GM18870 (cell line): ENCODE results near the gene FOXO1.

ENCODE experiments used
- ATAC-seq: cut with Tn5 transposase; IDR thresholded peaks from one replicate; pipeline ENCODE4 v1.9.1; 2021; ENCODE audit warnings: moderate library complexity; ENCODE audit not compliant: unreplicated experiment

FOXO1 gene

DNA sequence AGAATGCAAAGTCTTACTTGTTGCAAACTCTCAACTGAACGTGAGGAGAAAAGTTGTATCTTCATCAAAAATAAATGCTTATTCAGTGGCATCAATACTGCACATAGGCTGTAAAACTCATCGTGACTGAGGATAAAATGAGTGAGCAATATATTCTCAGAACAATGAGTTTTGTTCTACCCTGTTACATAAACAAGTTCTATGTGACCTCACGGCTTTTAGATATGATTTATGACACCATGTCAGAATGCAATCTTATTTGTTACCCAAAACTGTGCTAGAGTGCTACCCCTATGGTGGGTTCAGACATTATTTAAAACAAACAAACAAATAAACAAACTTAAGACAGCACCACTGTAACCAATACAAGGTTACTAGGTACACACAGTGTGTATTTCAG, 55.4 kb downstream of the FOXO1 start:
- no peak for ATAC-seq

DNA sequence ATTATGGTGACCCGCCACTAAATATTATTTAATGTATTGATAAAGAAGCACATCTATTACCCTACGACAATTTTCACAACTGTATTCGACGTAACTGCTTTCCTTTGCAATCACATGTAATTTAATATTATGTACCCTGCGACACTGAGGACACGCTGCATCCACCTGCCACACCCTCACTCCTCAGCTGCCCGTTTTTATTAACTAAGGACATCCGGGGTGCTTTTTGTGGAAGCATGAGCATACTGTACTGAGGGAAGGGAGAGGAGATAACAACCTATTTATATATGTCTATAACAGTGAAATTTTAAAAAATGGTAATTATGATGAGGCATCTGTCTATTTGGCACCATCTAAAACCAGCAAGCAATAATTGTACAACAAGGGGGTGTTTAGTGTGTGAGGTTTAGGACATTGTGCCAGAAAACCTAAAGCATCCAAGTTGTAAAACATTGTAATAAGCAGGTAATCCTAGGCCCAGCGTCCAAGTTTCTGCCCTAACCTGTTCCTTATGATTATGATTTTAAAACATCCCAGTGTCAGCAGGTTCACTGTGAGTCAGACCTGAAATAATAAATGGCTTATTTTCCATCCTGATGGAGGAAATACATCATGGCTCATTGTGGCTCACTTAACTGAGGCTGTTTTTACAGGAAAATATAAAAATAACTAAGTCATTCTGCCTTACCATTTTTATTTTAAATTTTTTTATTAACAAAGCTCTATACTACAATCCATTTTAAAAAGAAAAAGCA, 56.3 kb downstream of the FOXO1 start:
- no peak for ATAC-seq

- ATAC-seq: no peak
These were observed 58.1 kb downstream of the FOXO1 start for GRCh38 chr13:40608308-40608707.

- no peak for ATAC-seq
These were observed 60.9 kb downstream of the FOXO1 start for GRCh38 chr13:40605573-40605972.

DNA sequence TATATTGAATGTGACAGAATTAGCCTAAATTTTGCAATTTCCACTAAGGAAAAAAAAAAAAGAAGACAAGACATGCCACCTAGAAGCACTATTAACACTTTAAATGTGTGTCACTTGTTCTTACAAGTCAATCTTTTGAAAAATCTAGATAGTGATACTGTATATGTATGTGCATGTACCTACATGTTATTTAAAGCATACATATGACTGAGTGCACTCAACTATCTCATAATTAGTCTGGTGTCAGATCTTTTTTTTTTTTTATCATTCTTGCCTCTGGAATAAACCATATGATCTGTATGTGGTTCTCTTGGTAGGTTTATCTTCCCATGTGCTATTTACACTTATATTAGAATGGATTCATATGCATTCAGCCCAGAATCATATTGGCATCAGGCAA, 62.3 kb downstream of the FOXO1 start:
- no peak for ATAC-seq

- no peak for ATAC-seq
These were observed 66.2 kb downstream of the FOXO1 start for GRCh38 chr13:40600149-40600751.

DNA sequence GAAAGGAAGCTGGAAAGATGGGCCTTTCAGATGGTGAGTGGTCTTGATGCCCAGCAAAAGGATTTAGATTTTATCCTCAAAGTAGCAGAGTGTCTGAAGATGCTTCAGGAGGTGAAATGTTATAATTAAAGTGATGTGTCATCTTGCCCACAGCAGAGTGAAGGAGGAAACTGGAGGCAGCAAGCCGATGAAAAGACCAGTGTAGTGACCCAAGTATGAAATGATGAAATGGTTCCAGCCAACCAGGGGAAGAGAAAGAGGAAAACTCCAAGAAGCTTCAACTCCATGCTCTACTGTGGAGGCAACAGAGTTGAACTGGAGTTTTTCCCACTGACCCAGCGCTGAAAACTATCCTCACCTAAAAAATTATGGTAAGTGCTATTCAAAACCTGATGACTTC, 66.7 kb downstream of the FOXO1 start:
- ATAC-seq: no peak

DNA sequence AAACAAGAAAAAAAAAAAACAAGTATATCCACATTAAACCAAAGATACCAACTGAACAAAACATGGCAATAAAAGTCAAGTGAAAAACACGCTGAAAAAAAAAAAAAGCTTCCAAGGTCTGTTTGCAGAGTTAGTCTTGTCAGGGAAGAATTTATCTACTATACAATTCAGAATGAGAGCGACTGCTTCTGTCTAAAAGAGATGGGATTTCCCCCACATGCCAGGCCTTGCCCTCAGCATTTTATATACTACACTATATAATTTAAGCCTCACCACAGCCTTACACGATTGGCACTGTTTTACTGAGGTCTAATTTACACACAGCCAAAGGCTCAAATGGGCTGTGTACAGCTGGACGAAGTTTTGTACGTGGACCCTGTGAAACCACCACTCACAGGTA, 67.3 kb downstream of the FOXO1 start:
- ATAC-seq: no peak

DNA sequence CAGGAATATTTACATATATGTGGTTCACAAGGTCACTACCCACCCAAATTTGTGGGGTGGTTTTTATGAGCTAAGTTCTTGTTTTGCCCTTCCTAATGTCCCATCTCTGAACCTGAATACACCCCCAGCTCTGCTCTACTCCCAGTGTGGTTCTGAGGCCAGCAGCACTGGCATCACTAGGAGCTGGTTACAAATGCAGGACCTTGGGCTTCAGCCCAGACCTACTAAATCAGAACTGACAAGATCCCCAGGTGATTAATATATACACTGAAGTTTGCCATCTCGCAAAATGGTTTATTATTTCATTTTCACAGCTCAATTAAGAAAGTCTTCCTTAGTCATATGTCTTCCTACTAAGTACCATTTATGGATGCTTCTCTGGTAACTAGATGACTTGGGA, 67.9 kb downstream of the FOXO1 start:
- ATAC-seq: no peak

- ATAC-seq: no peak
These were observed 68.6 kb downstream of the FOXO1 start for GRCh38 chr13:40597735-40598365.

GRCh38 chr13:40596484-40596883, 70.0 kb downstream of the FOXO1 start:
- no peak for ATAC-seq

DNA sequence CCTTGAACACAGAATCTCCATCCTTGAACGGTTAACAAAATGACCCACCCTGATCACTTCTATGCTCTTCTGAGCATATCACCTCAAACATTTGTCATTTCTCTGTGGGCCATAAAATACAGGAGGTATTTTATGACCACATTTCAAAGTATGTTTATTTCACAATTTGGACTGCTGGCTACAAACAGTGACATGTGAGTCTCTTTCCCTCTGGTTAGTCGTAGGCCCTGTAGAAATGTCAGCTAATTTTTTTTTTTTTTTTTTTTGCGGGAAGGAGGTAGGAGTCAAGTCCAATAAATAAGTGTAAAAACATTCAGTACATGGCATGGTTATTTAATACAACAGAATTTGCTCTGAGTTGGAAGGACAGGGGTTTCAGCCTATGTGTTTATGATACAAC, 70.7 kb downstream of the FOXO1 start:
- ATAC-seq: no peak

DNA sequence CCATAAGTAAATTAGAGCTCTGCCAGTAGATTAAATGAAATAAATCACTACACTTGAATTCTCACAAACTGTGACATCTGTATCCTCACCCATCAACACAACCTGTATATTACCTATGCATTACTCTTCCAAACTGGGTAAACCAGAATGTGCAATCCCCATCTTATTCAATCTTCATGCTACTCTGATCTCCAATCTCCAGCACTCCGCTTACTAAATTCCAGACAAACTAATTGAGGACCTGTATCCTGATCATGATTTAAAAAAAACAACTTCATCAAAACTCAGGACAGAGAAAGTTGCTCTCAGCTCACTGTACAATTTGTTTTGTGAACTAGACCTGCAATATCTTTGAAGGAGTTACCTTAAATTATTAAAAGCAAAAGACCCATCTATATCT, 74.4 kb downstream of the FOXO1 start:
- no peak for ATAC-seq

GRCh38 chr13:40591091-40591490, 75.3 kb downstream of the FOXO1 start:
- no peak for ATAC-seq

DNA sequence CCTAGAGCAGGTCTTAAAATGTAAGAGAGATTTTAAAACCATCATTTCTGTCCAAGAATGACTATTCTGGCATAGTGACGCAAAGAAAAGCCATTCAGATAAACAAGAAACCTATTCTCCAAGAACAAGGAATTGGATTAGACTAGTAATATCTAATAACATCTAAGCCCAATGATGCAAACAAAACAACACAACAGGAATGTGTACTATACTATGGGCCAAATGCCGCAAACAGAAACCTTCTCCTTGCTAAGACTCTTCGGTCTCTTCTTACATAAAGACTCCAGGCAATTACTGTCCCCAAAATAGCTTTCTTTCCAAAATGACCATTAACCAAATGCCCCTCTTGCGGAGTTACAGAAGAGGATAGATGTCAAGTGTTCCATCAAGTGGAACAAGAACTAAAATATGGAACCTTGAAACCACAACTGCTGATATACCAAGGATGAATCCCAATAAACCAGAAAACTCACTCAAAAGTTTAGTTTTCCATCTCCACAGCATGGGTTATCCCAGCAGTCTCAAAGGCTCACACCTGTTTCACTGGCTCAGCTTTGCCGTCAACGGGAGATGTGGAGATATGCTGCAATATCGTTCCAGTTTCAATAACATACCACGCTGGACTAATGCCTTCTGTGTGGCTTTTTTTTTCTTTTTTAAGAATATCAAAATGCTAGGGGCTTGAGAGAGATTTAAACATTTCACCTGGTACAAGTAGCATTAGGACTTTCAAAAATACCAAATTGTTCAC, 76.2 kb downstream of the FOXO1 start:
- ATAC-seq: peak; percentile 16

DNA sequence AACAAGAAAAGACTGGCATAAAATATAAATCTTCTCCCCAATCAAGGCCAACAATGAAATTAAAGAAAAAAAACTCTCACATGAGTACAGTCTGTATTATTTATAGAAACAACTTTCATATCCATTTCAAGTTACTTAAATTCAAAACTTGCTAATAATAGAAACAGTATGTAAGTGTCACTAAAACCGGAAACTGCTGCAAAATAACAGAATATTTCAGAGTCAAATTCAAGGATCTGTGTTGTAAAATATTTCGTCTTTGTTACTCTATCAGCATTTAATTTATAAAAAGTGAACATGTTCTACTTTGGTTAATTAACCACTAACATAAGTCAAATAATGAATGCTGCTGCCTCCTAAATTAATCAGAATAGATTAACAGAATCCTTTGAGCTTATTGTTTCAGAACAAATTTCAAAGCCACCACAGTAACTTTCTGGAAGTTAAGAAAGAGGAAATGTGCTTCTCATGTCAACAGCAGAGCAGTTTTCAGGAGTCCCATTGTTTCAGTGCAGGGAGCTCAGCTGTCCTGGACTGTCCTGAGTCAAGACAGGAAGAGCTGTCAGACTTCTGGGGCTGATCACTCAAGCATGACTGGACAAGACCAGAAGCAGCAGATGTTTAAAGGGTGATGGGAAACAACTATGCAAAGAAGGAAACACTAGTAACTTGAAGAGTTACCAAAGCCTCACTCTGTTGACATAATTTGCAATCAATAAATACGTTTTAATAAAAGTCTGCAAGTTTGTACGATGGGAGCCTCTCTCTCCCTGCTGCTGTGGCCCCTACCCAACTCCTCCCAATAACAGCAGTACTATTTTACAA, 76.9 kb downstream of the FOXO1 start:
- peak; percentile 86 for ATAC-seq

DNA sequence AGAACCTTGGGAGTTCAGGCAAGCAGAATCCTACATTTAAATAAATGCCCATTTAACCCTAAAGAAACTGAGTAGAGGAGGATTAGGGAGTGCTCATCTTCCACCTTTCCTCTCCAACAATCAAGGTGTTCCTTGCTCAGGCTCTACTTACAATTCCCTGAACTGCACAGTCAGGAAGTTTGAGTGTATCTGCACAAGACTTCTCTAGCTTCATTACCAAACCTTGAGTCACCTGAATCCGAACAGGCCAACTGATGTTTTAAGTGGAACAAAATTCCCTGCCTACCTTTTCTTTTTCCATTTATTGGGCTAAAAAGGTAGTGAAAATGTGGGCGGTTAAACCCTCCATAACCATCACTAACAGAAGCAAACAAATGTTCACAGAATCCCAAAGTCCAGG, 78.3 kb downstream of the FOXO1 start:
- no peak for ATAC-seq

DNA sequence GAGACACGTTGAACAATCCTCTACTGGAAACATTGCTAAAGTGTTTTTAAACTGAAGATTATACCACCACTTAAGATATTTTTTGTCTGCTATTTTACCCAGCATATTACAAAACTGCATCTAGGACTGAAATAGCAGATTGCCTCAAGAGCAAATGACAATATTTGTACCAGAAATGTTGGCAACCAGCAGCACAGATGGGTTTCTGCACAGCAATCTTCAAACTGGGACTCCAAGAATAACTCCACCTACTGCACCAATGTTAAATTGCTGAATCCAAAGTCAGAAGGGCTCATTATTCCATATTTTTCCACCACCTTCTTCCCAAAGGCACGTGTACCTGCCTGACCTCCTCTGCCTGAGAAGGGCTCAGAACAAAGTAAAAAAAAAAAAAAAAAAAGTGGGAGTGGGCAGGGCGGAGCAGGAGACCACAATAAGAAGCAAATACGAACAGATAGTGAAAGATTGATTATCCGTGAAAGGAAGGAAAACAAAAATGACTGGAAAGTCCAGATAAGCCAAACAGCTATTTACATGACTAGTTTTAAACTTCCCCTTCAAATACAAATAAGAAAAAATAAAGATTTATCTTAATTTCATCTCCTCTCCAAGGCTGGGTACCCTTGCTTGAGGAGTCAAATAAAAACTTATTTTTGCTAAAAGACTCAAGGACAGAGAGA, 79.4 kb downstream of the FOXO1 start:
- no peak for ATAC-seq

GRCh38 chr13:40585911-40586471, 80.5 kb downstream of the FOXO1 start:
- no peak for ATAC-seq

DNA sequence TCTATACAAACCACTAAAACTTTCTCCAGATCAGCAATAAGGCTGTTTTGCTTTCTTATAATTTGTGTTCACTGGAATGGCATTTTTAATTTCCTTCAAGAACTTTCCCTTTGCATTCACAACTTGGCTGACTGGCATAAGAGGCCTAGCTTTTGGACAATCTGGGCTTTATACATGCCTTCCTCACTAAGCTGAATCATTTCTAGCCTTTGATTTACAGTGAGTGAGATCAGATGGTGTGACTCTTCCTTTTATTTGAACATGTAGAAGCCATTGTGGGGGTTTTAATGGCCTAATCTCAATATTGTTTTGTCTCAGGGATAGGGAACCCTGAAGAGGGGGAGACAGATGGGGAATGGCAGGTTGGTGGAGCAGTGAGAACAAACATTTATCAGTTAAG, 82.7 kb downstream of the FOXO1 start:
- no peak for ATAC-seq
